ENCODE data around the gene TPM4.
"Not testable (repeated sequence)": the region's sequence is repeated elsewhere in the genome, so short reads cannot be mapped to it uniquely, and the experiment has no call there.

The TPM4 gene

GRCh38 chr19:16095071-16095571 lies 18.8 kb downstream of the TPM4 start:
- DNase-seq (ENCODE audit: low read depth in 2 of 2, low spot score in 1 of 2): no peak

- no peak for DNase-seq (ENCODE audit: low read depth in 2 of 2, low spot score in 1 of 2)
Observed at GRCh38 chr19:16096280-16096855, 20.1 kb downstream of the TPM4 start.

GRCh38 chr19:16098416-16098768 lies 22.1 kb downstream of the TPM4 start:
- DNase-seq (ENCODE audit: low read depth in 2 of 2, low spot score in 1 of 2): no peak

- DNase-seq (ENCODE audit: low read depth in 2 of 2, low spot score in 1 of 2): no peak
Observed at GRCh38 chr19:16098821-16099220, 22.5 kb downstream of the TPM4 start.

- DNase-seq (ENCODE audit: low read depth in 2 of 2, low spot score in 1 of 2): not testable (repeated sequence)
Observed at GRCh38 chr19:16099314-16099965, 23.1 kb downstream of the TPM4 start.

- no peak for DNase-seq (ENCODE audit: low read depth in 2 of 2, low spot score in 1 of 2)
Observed at GRCh38 chr19:16100524-16100923, 24.2 kb downstream of the TPM4 start.

- no peak for DNase-seq (ENCODE audit: low read depth in 2 of 2, low spot score in 1 of 2)
Observed at GRCh38 chr19:16104722-16105121, 28.4 kb downstream of the TPM4 start.

GRCh38 chr19:16106121-16106520 lies 29.8 kb downstream of the TPM4 start:
- no peak for DNase-seq (ENCODE audit: low read depth in 2 of 2, low spot score in 1 of 2)

GRCh38 chr19:16111160-16111908 lies 35.0 kb downstream of the TPM4 start, which contains the start of gene RAB8A:
Gene RAB8A (plus strand): TSS chr19:16111889. CDS start chr19:16111902, 13 bp downstream.
- peak; percentile 96 to 99 for DNase-seq (ENCODE audit: low read depth in 2 of 2, low spot score in 1 of 2)

- no peak for DNase-seq (ENCODE audit: low read depth in 2 of 2, low spot score in 1 of 2)
Observed at GRCh38 chr19:16111909-16112752, 35.8 kb downstream of the TPM4 start.

- no peak for DNase-seq (ENCODE audit: low read depth in 2 of 2, low spot score in 1 of 2)
Observed at GRCh38 chr19:16112778-16113177, 36.5 kb downstream of the TPM4 start.

GRCh38 chr19:16113727-16114126 lies 37.4 kb downstream of the TPM4 start:
- DNase-seq (ENCODE audit: low read depth in 2 of 2, low spot score in 1 of 2): no peak

GRCh38 chr19:16115301-16116039 lies 39.2 kb downstream of the TPM4 start:
- DNase-seq (ENCODE audit: low read depth in 2 of 2, low spot score in 1 of 2): no peak

GRCh38 chr19:16116067-16116466 lies 39.8 kb downstream of the TPM4 start:
- no peak for DNase-seq (ENCODE audit: low read depth in 2 of 2, low spot score in 1 of 2)

GRCh38 chr19:16117594-16118033 lies 41.3 kb downstream of the TPM4 start:
- DNase-seq (ENCODE audit: low read depth in 2 of 2, low spot score in 1 of 2): no peak

GRCh38 chr19:16118489-16119033 lies 42.3 kb downstream of the TPM4 start:
- DNase-seq (ENCODE audit: low read depth in 2 of 2, low spot score in 1 of 2): no peak

- not testable (repeated sequence) for DNase-seq (ENCODE audit: low read depth in 2 of 2, low spot score in 1 of 2)
Observed at GRCh38 chr19:16119075-16119857, 43.0 kb downstream of the TPM4 start.

GRCh38 chr19:16121141-16121540 lies 44.8 kb downstream of the TPM4 start:
- DNase-seq (ENCODE audit: low read depth in 2 of 2, low spot score in 1 of 2): no peak

GRCh38 chr19:16121967-16122366 lies 45.7 kb downstream of the TPM4 start:
- no peak for DNase-seq (ENCODE audit: low read depth in 2 of 2, low spot score in 1 of 2)

All from stimulated activated CD8-positive, alpha-beta memory T cell treated with anti-CD3 and anti-CD28 coated beads, Interleukin-4, amount 100 ng/mL, for 1 hour (primary cell).